Left kidney (tissue), 2 donors: ENCODE data around the gene OPTN. TPM values are rescaled to one million over a fixed set of nuclear protein-coding genes. Genes with fewer than 3 reads are reported as not detected.
"Not testable (repeated sequence)": the region's sequence is repeated elsewhere in the genome, so short reads cannot be mapped to it uniquely, and the experiment has no call there.

ENCODE experiments used
- DNase-seq: peaks from one replicate; pipeline ENCODE4 v3.0.0-alpha.2; 2013
- polyA plus RNA-seq: library from polyadenylated mRNA; unstranded; fragments of 120-200 nt; gene quantifications from one replicate; pipeline ENCODE4 v1.2.1, GENCODE V29; 2013; ENCODE audit not compliant: insufficient read length

OPTN gene
- polyA plus RNA-seq, 1 donor: 36.3 TPM

GRCh38 chr10:13087986-13088618, 11.9 kb upstream of the OPTN start:
- no peak for DNase-seq

- DNase-seq: no peak
These were observed 10.6 kb upstream of the OPTN start for GRCh38 chr10:13089345-13089744.

GRCh38 chr10:13090289-13090688, 9.7 kb upstream of the OPTN start:
- no peak for DNase-seq

- DNase-seq: no peak
These were observed 8.2 kb upstream of the OPTN start for GRCh38 chr10:13091801-13092200.

GRCh38 chr10:13092291-13093102, 7.5 kb upstream of the OPTN start:
- DNase-seq: no peak

GRCh38 chr10:13094082-13094481, 5.9 kb upstream of the OPTN start:
- DNase-seq: not testable (repeated sequence)

GRCh38 chr10:13095094-13095493, 4.9 kb upstream of the OPTN start:
- no peak for DNase-seq

- DNase-seq: no peak
These were observed 4.0 kb upstream of the OPTN start for GRCh38 chr10:13095929-13096328.

GRCh38 chr10:13099144-13099665, 758 bp upstream of the OPTN start:
- peak; percentile 70 for DNase-seq

GRCh38 chr10:13100349-13101294, 659 bp downstream of the OPTN start:
- peak; percentile 10 for DNase-seq

- DNase-seq: no peak
These were observed 2.2 kb downstream of the OPTN start for GRCh38 chr10:13102002-13102794.

- no peak for DNase-seq
These were observed 3.6 kb downstream of the OPTN start for GRCh38 chr10:13103554-13103953.

- no peak for DNase-seq
These were observed 4.7 kb downstream of the OPTN start for GRCh38 chr10:13104697-13105096.

GRCh38 chr10:13105184-13105583, 5.2 kb downstream of the OPTN start:
- DNase-seq: no peak

- DNase-seq: no peak
These were observed 6.6 kb downstream of the OPTN start for GRCh38 chr10:13106387-13107045.

GRCh38 chr10:13110908-13111307, 10.9 kb downstream of the OPTN start:
- DNase-seq: no peak

GRCh38 chr10:13113544-13113943, 13.6 kb downstream of the OPTN start:
- DNase-seq: no peak

- no peak for DNase-seq
These were observed 16.2 kb downstream of the OPTN start for GRCh38 chr10:13115832-13116803.
